Measurements from ENCODE around the gene RBM20. TPM values are rescaled to one million over a fixed set of nuclear protein-coding genes. Genes with fewer than 3 reads are reported as not detected.

Gene RBM20
- total and polyA plus RNA-seq, 2 of the 4 experiments (the other 2 are of a cell fraction), result under 0.01 to 0.15 TPM

- dilution Hi-C loops (cut with HindIII; ENCODE audit: low sequenced_read_pairs, unreplicated experiment), result no loop called here
- H2BK5ac ChIP-seq (ENCODE audit: low read depth, low read length, poor library complexity, severe bottlenecking), result no peak overlapping the region
- WGBS, 2 experiments (ENCODE audit: extremely low coverage in 2 of 2, insufficient read length in 1 of 2), result no CpG with 5 or more reads among the region's 1 CpG
- ChIA-PET CTCF (interaction anchor here (0.7 kb wide), 1 partner anchor 19 kb away, joined by 3 read pairs; no protein-coding TSS in a partner anchor), POLR2A (ENCODE audit: unreplicated experiment) (no interaction called here)
- no peak overlapping the region for H3K4me2 ChIP-seq (ENCODE audit: low read depth, low read length)
- no peak for TF ChIP-seq FOS (IDR thresholded peaks at IDR 0.05; ENCODE audit: low read depth, low read length)
- TF ChIP-seq BHLHE40 (IDR thresholded peaks at IDR 0.05; ENCODE audit: low read depth, low read length), result no peak
- TF ChIP-seq CHD1 (IDR thresholded peaks at IDR 0.05; ENCODE audit: low read depth, low read length), result no peak
- no peak for TF ChIP-seq SMC3 (IDR thresholded peaks at IDR 0.05; ENCODE audit: low read depth, low read length)
- TF ChIP-seq ELK1 (IDR thresholded peaks at IDR 0.05; ENCODE audit: borderline replicate concordance, low read depth, low read length), result no peak
- no peak for TF ChIP-seq RCOR1 (IDR thresholded peaks at IDR 0.05; ENCODE audit: insufficient replicate concordance, low read length)
- TF ChIP-seq MXI1 (IDR thresholded peaks at IDR 0.05; ENCODE audit: borderline replicate concordance, low read depth, low read length), result no peak
- no peak for TF ChIP-seq CEBPB (IDR thresholded peaks at IDR 0.05; ENCODE audit: low read depth, low read length)
- no peak for TF ChIP-seq RAD21 (IDR thresholded peaks at IDR 0.05; ENCODE audit: low read length)
- no peak for TF ChIP-seq RFX5 (IDR thresholded peaks at IDR 0.05; ENCODE audit: low read depth, low read length)
- no peak for TF ChIP-seq MAFK (IDR thresholded peaks at IDR 0.05; ENCODE audit: low read depth, low read length)
- no peak for TF ChIP-seq CTCF (conservative IDR thresholded peaks at IDR 0.05; ENCODE audit: low read depth, low read length)
- no peak for TF ChIP-seq USF2 (IDR thresholded peaks at IDR 0.05; ENCODE audit: low read depth, low read length)
- no peak for TF ChIP-seq MAZ (IDR thresholded peaks at IDR 0.05; ENCODE audit: borderline replicate concordance, low read depth, low read length)
- TF ChIP-seq POLR2A (IDR thresholded peaks at IDR 0.05; ENCODE audit: low read depth, low read length), result no peak
- no peak for TF ChIP-seq NFE2L2 (IDR thresholded peaks at IDR 0.05; ENCODE audit: low read depth, low read length)
- no peaks in the 10 kb centered on the region for H4K20me1 ChIP-seq (ENCODE audit: insufficient read depth, low read length)
- no peaks in the 10 kb centered on the region; the same call in 1 of the 2 replicates for H3K9me1 ChIP-seq (ENCODE audit: insufficient read depth, low read length)
- intact Hi-C loops (cut with micrococcal nuclease), result no loop called here
- peaks cover 19% of the 10 kb centered on the region for H3K4me1 ChIP-seq (ENCODE audit: control insufficient read depth, insufficient read depth, low read length)
- H2BK120ac ChIP-seq (ENCODE audit: low read depth, low read length), result no peak overlapping the region
- no peak overlapping the region for H3K27ac ChIP-seq (ENCODE audit: insufficient read depth, low read length)
- H3K56ac ChIP-seq (ENCODE audit: extremely low read depth, insufficient read depth, low read length), result no peak overlapping the region
- no peak overlapping the region for H3K9ac ChIP-seq (ENCODE audit: low read depth, low read length)
- no peak overlapping the region for H4K91ac ChIP-seq (ENCODE audit: insufficient read depth, low read depth, low read length)
- H3K4ac ChIP-seq (ENCODE audit: low read depth, low read length), result no peak overlapping the region
- no peak overlapping the region for H3K23ac ChIP-seq (ENCODE audit: low read depth, low read length)
- BruUV-seq (replicated peaks), result no TSS peak
- in situ Hi-C loops (cut with MboI; ENCODE audit: low sequenced_read_pairs), result no loop called here
- no peaks in the 10 kb centered on the region for H3K36me3 ChIP-seq (ENCODE audit: control insufficient read depth, insufficient read depth, low read length)
- no peak for DNase-seq
- 0 out of 2 replicates have a peak, but pooled peaks have one; percentile 10 for ATAC-seq (ENCODE audit: low read depth)
- no peaks in the 10 kb centered on the region for H3K27me3 ChIP-seq (ENCODE audit: control insufficient read depth, insufficient read depth, low read length)
- H2BK20ac ChIP-seq (ENCODE audit: low read depth, low read length), result no peak overlapping the region
- no peaks in the 10 kb centered on the region for H3K9me3 ChIP-seq (ENCODE audit: control insufficient read depth, insufficient read depth, low read length)
- no peak overlapping the region for H2AK5ac ChIP-seq (ENCODE audit: low read depth, low read length)
- H4K5ac ChIP-seq (ENCODE audit: low read depth, low read length), result no peak overlapping the region; the same call in 1 of the 2 replicates
- H2AFZ ChIP-seq (replicated peaks; ENCODE audit: low read length, poor library complexity), result no peak overlapping the region
- no peaks in the 10 kb centered on the region for H3K79me1 ChIP-seq (ENCODE audit: low read depth in 1 of 2, low read length in 2 of 2)
- peak overlapping the region; percentile 60; the same call in 1 of the 2 replicates for H3K18ac ChIP-seq (ENCODE audit: low read depth, low read length)
- no peak overlapping the region; the same call in 1 of the 2 replicates for H3K14ac ChIP-seq (replicated peaks; ENCODE audit: low read depth, low read length)
- H2BK15ac ChIP-seq (ENCODE audit: low read depth, low read length), result no peak overlapping the region; the same call in 2 of the 3 replicates
- H3K4me3 ChIP-seq (ENCODE audit: insufficient read depth, low read depth, low read length), result no peak overlapping the region
- H4K8ac ChIP-seq (ENCODE audit: low read depth in 2 of 2, low read length in 2 of 2), result no peak overlapping the region
- no peak overlapping the region for H2AK9ac ChIP-seq (replicated peaks; ENCODE audit: low read depth, low read length, poor library complexity)
Observed at GRCh38 chr10:110858297-110858934, 214.3 kb downstream of the RBM20 start.
